ENCODE data around the gene SPATA31D4.

DNA sequence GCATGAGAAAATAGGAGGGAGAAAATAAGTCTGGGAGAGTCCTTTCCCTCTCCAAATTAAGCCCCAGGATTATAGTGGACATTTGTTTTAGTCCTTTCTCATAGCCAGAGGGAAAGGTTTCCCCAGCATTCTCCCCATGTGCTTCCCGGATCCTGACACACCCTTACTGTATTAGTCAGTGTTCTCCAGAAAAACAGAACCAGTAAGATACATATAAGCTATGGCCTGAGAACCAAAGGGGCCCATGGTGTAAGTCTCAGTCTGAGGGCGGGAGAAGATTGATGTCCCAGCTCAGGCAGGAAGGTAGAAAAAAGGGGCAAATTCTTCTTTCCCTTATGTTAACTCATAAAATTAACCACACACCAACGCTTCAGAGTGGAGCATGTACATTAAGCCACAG lies 25.6 kb upstream of the SPATA31D4 start:
- TF ChIP-seq YY1 (IDR thresholded peaks at IDR 0.05; ENCODE audit: insufficient read depth, insufficient read length) (no peak), SUZ12 (IDR thresholded peaks at IDR 0.05; ENCODE audit: extremely low read depth, insufficient read depth, insufficient read length) (no peak), ZNF274 (IDR thresholded peaks at IDR 0.05; ENCODE audit: low read depth, low read length) (no peak)

Measured in NT2/D1 (cell line).